B cell (primary cell): Measurements from ENCODE around the gene NUP62. TPM values are rescaled to one million over a fixed set of nuclear protein-coding genes. Genes with fewer than 3 reads are reported as not detected.

Experiments
- ATAC-seq: fragments of 200-7000 bp; cut with Tn5 transposase; one replicate; pipeline ENCODE4 v1.10.0; 2021; ENCODE audit warnings: low read depth, mild to moderate bottlenecking, moderate number of reproducible peaks, moderate library complexity
- CTCF ChIA-PET: fragments of 350-600 bp; sonication (Branson Sonifier 250); formaldehyde crosslinking; loops from one replicate; lab custom pipeline; 2021; ENCODE audit warnings: antibody characterized with exemption, inconsistent platforms; lab: Charles Lee
- POLR2A ChIA-PET: fragments of 350-600 bp; sonication (Branson Sonifier 250); formaldehyde crosslinking; loops from one replicate; lab custom pipeline; 2021; ENCODE audit warnings: antibody characterized with exemption; lab: Charles Lee
- DNase-seq: peaks from one replicate; pipeline ENCODE4 v3.0.0; 2013
- H2AFZ ChIP-seq: 2 replicates; pipeline ENCODE4 v1.6.1; 2012; ENCODE audit warnings: mild to moderate bottlenecking, low read depth, low read length; ENCODE audit not compliant: insufficient read depth, poor library complexity, severe bottlenecking
- H3K27ac ChIP-seq, 2 donors: 1 replicate in 1 of 2; 2 replicates in 1 of 2; pipeline ENCODE4 v1.5.1; 2012 to 2013; ENCODE audit warnings: low read length in 2 of 2, mild to moderate bottlenecking in 2 of 2, moderate library complexity in 1 of 2
- H3K27me3 ChIP-seq, 4 experiments: fragments of 200-600 bp in 1 of 4; sonication (generic) in 1 of 4; replicated peaks in 1 of 4; 1 replicate in 2 of 4; 2 replicates in 2 of 4; pipeline versions ENCODE4 v1.6.1 to v1.7.0; 2013 to 2016; ENCODE audit warnings: low read length in 3 of 4, mild to moderate bottlenecking in 2 of 4, mixed read lengths in 1 of 4, moderate library complexity in 1 of 4; ENCODE audit not compliant: insufficient read depth in 4 of 4, control insufficient read depth in 3 of 4; ENCODE audit errors: control extremely low read depth in 1 of 4
- H3K36me3 ChIP-seq, 2 experiments: replicated peaks in 1 of 2; 1 replicate in 1 of 2; 2 replicates in 1 of 2; pipeline versions ENCODE4 v1.6.1 to v1.7.1; 2013; ENCODE audit warnings: low read length in 1 of 2; ENCODE audit not compliant: insufficient read depth in 2 of 2, control insufficient read depth in 1 of 2; ENCODE audit errors: control extremely low read depth in 1 of 2, extremely low read depth in 1 of 2
- H3K4me1 ChIP-seq, 2 donors: fragments of 200-600 bp in 1 of 2; sonication (generic) in 1 of 2; 1 replicate in 1 of 2; 2 replicates in 1 of 2; pipeline versions ENCODE4 v1.5.1 to v1.6.1; 2013 to 2017; ENCODE audit warnings: low read length in 2 of 2; ENCODE audit not compliant: control insufficient read depth in 2 of 2, insufficient read depth in 2 of 2
- H3K4me2 ChIP-seq: replicated peaks from 2 replicates; pipeline ENCODE3; 2012; ENCODE audit warnings: mild to moderate bottlenecking, low read depth, low read length; ENCODE audit not compliant: poor library complexity, severe bottlenecking
- H3K4me3 ChIP-seq, 5 experiments: fragments of 200-600 bp in 1 of 5; sonication (generic) in 1 of 5; 1 replicate in 3 of 5; 2 replicates in 2 of 5; pipeline versions ENCODE4 v1.5.1 to v1.7.0; 2011 to 2016; ENCODE audit warnings: low read length in 4 of 5, mild to moderate bottlenecking in 4 of 5, low read depth in 2 of 5, control low read depth in 1 of 5, moderate library complexity in 1 of 5; ENCODE audit not compliant: insufficient read depth in 1 of 5; ENCODE audit errors: control extremely low read depth in 1 of 5, extremely low read depth in 1 of 5
- H3K79me2 ChIP-seq: fragments of 200-600 bp; sonication (generic); one replicate; pipeline ENCODE4 v1.6.0; 2016; ENCODE audit warnings: low read length; ENCODE audit not compliant: control insufficient read depth, insufficient read depth
- H3K9ac ChIP-seq: fragments of 200-600 bp; sonication (generic); 2 replicates; pipeline ENCODE4 v1.6.1; 2017; ENCODE audit warnings: mild to moderate bottlenecking, low read length, moderate library complexity
- H3K9me3 ChIP-seq, 3 donors: one replicate each; pipeline versions ENCODE4 v1.6.1 to v1.7.1; 2013; ENCODE audit warnings: low read length in 2 of 3; ENCODE audit not compliant: control insufficient read depth in 2 of 3, insufficient read depth in 1 of 3; ENCODE audit errors: control extremely low read depth in 1 of 3
- H4K20me1 ChIP-seq: 2 replicates; pipeline ENCODE4 v1.6.0; 2012; ENCODE audit warnings: mild to moderate bottlenecking, low read length; ENCODE audit not compliant: insufficient read depth, control insufficient read depth, poor library complexity, severe bottlenecking
- H3K27ac Mint-ChIP-seq: one replicate; pipeline ENCODE4 v1.8.0; 2021; ENCODE audit warnings: mixed read lengths
- H3K27me3 Mint-ChIP-seq: one replicate; pipeline ENCODE4 v1.8.0; 2021; ENCODE audit warnings: mixed read lengths
- H3K4me1 Mint-ChIP-seq: one replicate; pipeline ENCODE4 v1.8.0; 2021; ENCODE audit warnings: mixed read lengths
- H3K4me3 Mint-ChIP-seq: one replicate; pipeline ENCODE4 v1.8.0; 2021; ENCODE audit warnings: mixed read lengths
- H3K9me3 Mint-ChIP-seq: one replicate; pipeline ENCODE4 v1.8.0; 2022; ENCODE audit warnings: mixed read lengths; ENCODE audit not compliant: insufficient read depth
- CTCF ChIP-seq: fragments of 200-600 bp; IDR thresholded peaks from one replicate; pipeline ENCODE4 v1.8.0; 2022; ENCODE audit warnings: antibody characterized with exemption, mild to moderate bottlenecking
- EZH2 ChIP-seq: IDR thresholded peaks from 2 replicates; pipeline ENCODE4 v1.6.1; 2012; ENCODE audit warnings: borderline replicate concordance, low read depth, mild to moderate bottlenecking, moderate library complexity, low read length; ENCODE audit not compliant: insufficient read depth, poor library complexity, severe bottlenecking
- WGBS: methylation state at CpG from one replicate; pipeline ENCODE4 v1.1.5; 2013; ENCODE audit warnings: missing lambda C conversion rate; ENCODE audit not compliant: insufficient coverage; 5-methylcytosine and 5-hydroxymethylcytosine counted together
- intact Hi-C: fragments of 100-400 bp; cut with micrococcal nuclease; formaldehyde crosslinking; loops from one replicate; pipeline ENCODE4 v1.10.0; 2022
- polyA plus RNA-seq: library from polyadenylated mRNA; depleted of rRNA; stranded (reverse); fragments of >200 nt; gene quantifications from 2 replicates; pipeline ENCODE4 v1.2.3, GENCODE V29; 2012
- total RNA-seq, 2 donors: library from RNA; stranded (reverse); fragments of 120-200 nt in 1 of 2; gene quantifications; 1 replicate in 1 of 2; 2 replicates in 1 of 2; pipeline versions ENCODE4 v1.2.3 to v1.2.4, GENCODE V29; 2013 to 2022

The NUP62 gene
- total and polyA plus RNA-seq, 2 donors (not counting 1 experiment from before 2014, with no cell fraction given) = 25.2 to 75.7 TPM

GRCh38 chr19:49930483-49931011 is 1.2 kb upstream of the NUP62 start:
- H3K9me3 Mint-ChIP-seq = no peaks in the 10 kb centered on the region
- ChIA-PET CTCF (interaction anchor here (1.4 to 2.8 kb wide), 3 partner anchors 13 to 55 kb away, joined by 3 to 15 read pairs (median 3); partner anchors contain the start of genes AKT1S1 and TBC1D17), POLR2A (interaction anchor here (0.8 to 3.1 kb wide), 11 partner anchors 12 to 289 kb away, joined by 3 to 28 read pairs (median 5); partner anchors contain the start of genes AKT1S1, FUZ, SCAF1 and TBC1D17)
- peaks cover 50% of the 10 kb centered on the region for H3K4me1 Mint-ChIP-seq
- no peaks in the 10 kb centered on the region for H3K27me3 Mint-ChIP-seq
- no peaks in the 10 kb centered on the region for H3K27me3 ChIP-seq
- intact Hi-C loops = loop anchor here (1.0 kb wide), 1 partner anchor 40 kb away; no protein-coding TSS in a partner anchor
- H3K4me3 ChIP-seq = peak overlapping the region in 2 of 5 experiments; percentile 52 to 98
- TF ChIP-seq CTCF (no peak), EZH2 (no peak)
- H3K9ac ChIP-seq = no peak overlapping the region
- peaks cover 39% of the 10 kb centered on the region for H3K79me2 ChIP-seq
- no peak overlapping the region for H2AFZ ChIP-seq
- peaks cover under 1 to 14% of the 10 kb centered on the region in 2 experiments for H3K36me3 ChIP-seq
- DNase-seq (no peak), ATAC-seq (no peak)
- no peak overlapping the region for H3K27ac ChIP-seq
- H3K9me3 ChIP-seq = peaks cover 0 to 3% (median 0%) of the 10 kb centered on the region in 3 donors
- peaks cover 26% of the 10 kb centered on the region for H4K20me1 ChIP-seq
- peak overlapping the region; percentile 100 for H3K4me3 Mint-ChIP-seq
- H3K4me2 ChIP-seq = peak overlapping the region; percentile 94
- peaks cover 20 to 32% of the 10 kb centered on the region in 2 donors for H3K4me1 ChIP-seq
- WGBS = 77% methylated on average over 15 of the region's 15 CpGs
- peak overlapping the region; percentile 98 for H3K27ac Mint-ChIP-seq
